Nucleus accumbens (tissue), 56 donors: ENCODE measurements around the gene KLHL17.

Experiments
- DNase-seq, 56 donors: peaks; one replicate each; lab custom pipeline; 2025; lab: John Stamatoyannopoulos, UW

KLHL17 gene

GRCh38 chr1:960363-961131 lies at the start of gene KLHL17:
TSS of gene KLHL17 (plus strand) at chr1:960584. CDS start at chr1:960694, 110 bp downstream.
- DNase-seq: peak in 43 of 56 donors; percentile 4 to 80 (median 28)

- DNase-seq: peak in 5 of 56 donors; percentile 22 to 41 (median 37)
Observed at GRCh38 chr1:910881-911721, 49.3 kb upstream of the KLHL17 start.

GRCh38 chr1:911875-912739 lies 48.3 kb upstream of the KLHL17 start:
- DNase-seq: no peak

- DNase-seq: no peak
Observed at GRCh38 chr1:912740-913301, 47.6 kb upstream of the KLHL17 start.

GRCh38 chr1:913491-914130 lies 46.8 kb upstream of the KLHL17 start:
- no peak for DNase-seq

- no peak for DNase-seq
Observed at GRCh38 chr1:914131-914890, 46.1 kb upstream of the KLHL17 start.

GRCh38 chr1:914891-915280 lies 45.5 kb upstream of the KLHL17 start:
- DNase-seq: no peak

GRCh38 chr1:915295-916172 lies 44.9 kb upstream of the KLHL17 start:
- no peak for DNase-seq

- no peak for DNase-seq
Observed at GRCh38 chr1:916173-917075, 44.0 kb upstream of the KLHL17 start.

GRCh38 chr1:917076-917459 lies 43.3 kb upstream of the KLHL17 start:
- no peak for DNase-seq

GRCh38 chr1:917466-918091 lies 42.8 kb upstream of the KLHL17 start:
- no peak for DNase-seq

GRCh38 chr1:918353-918752 lies 42.0 kb upstream of the KLHL17 start:
- DNase-seq: no peak

- DNase-seq: no peak
Observed at GRCh38 chr1:918843-919242, 41.5 kb upstream of the KLHL17 start.

GRCh38 chr1:919271-919872 lies 41.0 kb upstream of the KLHL17 start:
- DNase-seq: no peak

- no peak for DNase-seq
Observed at GRCh38 chr1:920010-920409, 40.4 kb upstream of the KLHL17 start.

- no peak for DNase-seq
Observed at GRCh38 chr1:920521-920920, 39.9 kb upstream of the KLHL17 start.
